Kidney (tissue), 14 donors: ENCODE results near the gene OS9. TPM values are rescaled to one million over a fixed set of nuclear protein-coding genes. Genes with fewer than 3 reads are reported as not detected.

ENCODE experiments used
- DNase-seq, 5 donors: peaks; one replicate each; pipeline ENCODE4 v3.0.0-alpha.2; 2013 to 2020
- FAIRE-seq: peaks from 2 replicates; lab custom pipeline; 2012; peaks lifted over from hg19 to GRCh38; lab: Jason Lieb, UNC
- H3K27ac ChIP-seq, 2 donors: one replicate each; pipeline ENCODE4 v1.7.0; 2013; ENCODE audit warnings: low read depth in 2 of 2, low read length in 2 of 2, inconsistent platforms in 1 of 2
- H3K27me3 ChIP-seq: one replicate; pipeline ENCODE4 v1.7.1; 2013; ENCODE audit warnings: low read length, inconsistent platforms; ENCODE audit not compliant: control insufficient read depth, insufficient read depth
- H3K36me3 ChIP-seq, 3 donors: one replicate each; pipeline versions ENCODE4 v1.7.0 to v1.7.1; 2013; ENCODE audit warnings: low read length in 3 of 3, control low read depth in 1 of 3, inconsistent platforms in 1 of 3; ENCODE audit not compliant: insufficient read depth in 3 of 3, control insufficient read depth in 2 of 3
- H3K4me1 ChIP-seq, 3 donors: one replicate each; pipeline versions ENCODE4 v1.7.0 to v1.7.1; 2013; ENCODE audit warnings: low read length in 3 of 3, inconsistent platforms in 1 of 3, low read depth in 1 of 3; ENCODE audit not compliant: control insufficient read depth in 2 of 3, insufficient read depth in 2 of 3
- H3K4me3 ChIP-seq, 3 donors: one replicate each; pipeline versions ENCODE4 v1.7.0 to v1.8.1; 2013; ENCODE audit warnings: low read length in 3 of 3, control low read depth in 1 of 3, inconsistent platforms in 1 of 3
- H3K9ac ChIP-seq, 3 donors: one replicate each; pipeline versions ENCODE4 v1.7.0 to v1.7.1; 2013; ENCODE audit warnings: low read length in 3 of 3, control low read depth in 1 of 3, inconsistent platforms in 1 of 3
- H3K9me3 ChIP-seq, 3 donors: one replicate each; pipeline versions ENCODE4 v1.7.0 to v1.7.1; 2013; ENCODE audit warnings: low read length in 3 of 3, control low read depth in 1 of 3, inconsistent platforms in 1 of 3; ENCODE audit not compliant: control insufficient read depth in 2 of 3, insufficient read depth in 1 of 3
- CTCF ChIP-seq: IDR thresholded peaks from 3 replicates; pipeline ENCODE4 v1.5.1; 2012; ENCODE audit warnings: mild to moderate bottlenecking, moderate library complexity, borderline replicate concordance; ENCODE audit not compliant: insufficient read depth; ENCODE audit errors: extremely low read depth
- intact Hi-C: fragments of 100-400 bp; cut with DNase I; formaldehyde crosslinking; loops from one replicate; pipeline ENCODE4 v1.11.1; 2022
- polyA plus RNA-seq: library from polyadenylated mRNA; stranded (reverse); fragments of 350-450 nt; fragmentation: Illumina TruSeq; extraction: RNeasy Lipid Tissue Mini Kit (QIAGEN cat#74804); gene quantifications from one replicate; pipeline ENCODE4 v1.2.3, GENCODE V29; 2014; ENCODE audit warnings: low read depth, low replicate concordance; ENCODE audit not compliant: insufficient read depth
- total RNA-seq: library from RNA; stranded (reverse); fragmentation: NEBNext Ultra II Directional; extraction: Animal tissue kit (Norgen Biotek cat#: 25700); gene quantifications from one replicate; pipeline ENCODE4 v1.2.1, GENCODE V29; 2021
- donor health status: control.
- donor health status: control.
- donor health status: control.
- donor health status: control.
- donor health status: control.
- donor health status: DM: yes; HTN: yes; CAD: no.
- donor health status: Normal renal cell carcinoma (clear cell type).

Gene OS9
- total and polyA plus RNA-seq, 2 donors from 2014 or later: 256 to 325 TPM

- TF ChIP-seq CTCF: no peak
- Histone ChIP-seq H3K27me3 (no peaks in the 10 kb centered on the region), H3K4me3 (no peak overlapping the region), H3K9ac (no peak overlapping the region), H3K27ac (no peak overlapping the region), H3K9me3 (no peaks in the 10 kb centered on the region), H3K4me1 (peaks cover 4 to 19% (median 12%) of the 10 kb centered on the region in 3 donors), H3K36me3 (peaks cover 7 to 16% (median 8%) of the 10 kb centered on the region in 3 donors)
- peak in 1 of 5 donors; percentile 59 for DNase-seq
- FAIRE-seq: no peak
- intact Hi-C loops: no loop called here
These were observed 55.1 kb downstream of the OS9 start for GRCh38 chr12:57749061-57749460.

GRCh38 chr12:57750561-57751431 lies 56.9 kb downstream of the OS9 start:
- Histone ChIP-seq H3K36me3 (peaks cover 7 to 16% (median 8%) of the 10 kb centered on the region in 3 donors), H3K9me3 (no peaks in the 10 kb centered on the region), H3K27me3 (no peaks in the 10 kb centered on the region), H3K4me3 (peak overlapping the region; percentile 62 to 91 (median 84)), H3K27ac (no peak overlapping the region), H3K9ac (peak overlapping the region; percentile 34 to 86 (median 80)), H3K4me1 (peaks cover 4 to 19% (median 7%) of the 10 kb centered on the region in 3 donors)
- peak in 1 of 5 donors; percentile 61 for DNase-seq
- TF ChIP-seq CTCF: no peak
- intact Hi-C loops: no loop called here
- no peak for FAIRE-seq

- Histone ChIP-seq H3K9me3 (no peaks in the 10 kb centered on the region), H3K27me3 (no peaks in the 10 kb centered on the region), H3K9ac (peak overlapping the region; percentile 34 to 86 (median 80)), H3K27ac (peak overlapping the region; percentile 61 to 77), H3K4me3 (peak overlapping the region; percentile 62 to 91 (median 84)), H3K4me1 (peaks cover 4 to 19% (median 6%) of the 10 kb centered on the region in 3 donors), H3K36me3 (peaks cover 7 to 13% (median 8%) of the 10 kb centered on the region in 3 donors)
- intact Hi-C loops: no loop called here
- peak in 2 of 5 donors; percentile 63 to 71 for DNase-seq
- FAIRE-seq: no peak
- no peak for TF ChIP-seq CTCF
These were observed 57.5 kb downstream of the OS9 start for GRCh38 chr12:57751432-57751787.
